T1000 (cell line): Measurements from ENCODE around the gene NFKBIA.
"Not testable (repeated sequence)": the region's sequence is repeated elsewhere in the genome, so short reads cannot be mapped to it uniquely, and the experiment has no call there.

ENCODE experiments used
- DNase-seq: peaks from one replicate; lab custom pipeline; 2025; ENCODE audit warnings: mixed read lengths; lab: John Stamatoyannopoulos, UW

NFKBIA gene

GRCh38 chr14:35390577-35391387 lies 13.8 kb downstream of the NFKBIA start:
- DNase-seq: no peak

- DNase-seq: no peak
Measured at GRCh38 chr14:35389315-35389667, 15.3 kb downstream of the NFKBIA start.

- DNase-seq: no peak
Measured at GRCh38 chr14:35388656-35389314, 15.8 kb downstream of the NFKBIA start.

GRCh38 chr14:35387713-35388579 lies 16.6 kb downstream of the NFKBIA start:
- DNase-seq: no peak

GRCh38 chr14:35387219-35387618 lies 17.3 kb downstream of the NFKBIA start:
- DNase-seq: no peak

- DNase-seq: no peak
Measured at GRCh38 chr14:35386673-35387125, 17.9 kb downstream of the NFKBIA start.

GRCh38 chr14:35385042-35385839 lies 19.3 kb downstream of the NFKBIA start:
- peak; percentile 65 for DNase-seq

GRCh38 chr14:35384455-35385041 lies 20.0 kb downstream of the NFKBIA start:
- no peak for DNase-seq

- DNase-seq: no peak
Measured at GRCh38 chr14:35383569-35384454, 20.7 kb downstream of the NFKBIA start.

GRCh38 chr14:35380794-35381193 lies 23.8 kb downstream of the NFKBIA start:
- DNase-seq: no peak

GRCh38 chr14:35379234-35379933 lies 25.2 kb downstream of the NFKBIA start:
- not testable (repeated sequence) for DNase-seq

- no peak for DNase-seq
Measured at GRCh38 chr14:35378425-35379233, 25.9 kb downstream of the NFKBIA start.

GRCh38 chr14:35375558-35376025 lies 29.0 kb downstream of the NFKBIA start:
- DNase-seq: no peak

GRCh38 chr14:35374263-35374712 lies 30.3 kb downstream of the NFKBIA start:
- DNase-seq: peak; percentile 58

- not testable (repeated sequence) for DNase-seq
Measured at GRCh38 chr14:35373208-35373607, 31.3 kb downstream of the NFKBIA start.

- DNase-seq: no peak
Measured at GRCh38 chr14:35370969-35371368, 33.6 kb downstream of the NFKBIA start.

- DNase-seq: no peak
Measured at GRCh38 chr14:35369701-35370191, 34.8 kb downstream of the NFKBIA start.
